Peyer's patch (tissue), 4 donors: Measurements from ENCODE around the gene WDCP. TPM values are rescaled to one million over a fixed set of nuclear protein-coding genes. Genes with fewer than 3 reads are reported as not detected.

Experiments
- DNase-seq, 3 donors: peaks; one replicate each; pipeline ENCODE4 v3.0.0-alpha.2; 2017 to 2019
- H3K27ac ChIP-seq, 4 donors: fragments of 200-600 bp; sonication (generic); one replicate each; pipeline ENCODE4 v1.5.1; 2016 to 2019
- H3K27me3 ChIP-seq, 2 donors: fragments of 200-600 bp; sonication (generic); one replicate each; pipeline ENCODE4 v1.5.1; 2019
- H3K36me3 ChIP-seq, 3 donors: fragments of 200-600 bp; sonication (generic); one replicate each; pipeline ENCODE4 v1.5.1; 2016 to 2019
- H3K4me1 ChIP-seq, 4 donors: fragments of 200-600 bp; sonication (generic); one replicate each; pipeline ENCODE4 v1.5.1; 2016 to 2019
- H3K4me3 ChIP-seq, 4 donors: fragments of 200-600 bp; sonication (generic); 1 replicate in 3 of 4; 2 replicates in 1 of 4; pipeline ENCODE4 v1.5.1; 2016 to 2019; ENCODE audit warnings: mild to moderate bottlenecking in 1 of 4
- H3K9me3 ChIP-seq, 4 donors: fragments of 200-600 bp; sonication (generic); one replicate each; pipeline ENCODE4 v1.5.1; 2016 to 2019; ENCODE audit warnings: mild to moderate bottlenecking in 1 of 4
- CTCF ChIP-seq, 6 experiments: fragments of 450-650 bp in 4 of 6; fragments of 200-600 bp in 2 of 6; sonication (generic) in 1 of 6; IDR thresholded peaks; one replicate each; pipeline ENCODE4 v1.5.1; 2017 to 2019; ENCODE audit warnings: antibody characterized with exemption in 6 of 6, mild to moderate bottlenecking in 3 of 6, moderate library complexity in 1 of 6
- POLR2A ChIP-seq, 2 donors: fragments of 450-650 bp; IDR thresholded peaks; one replicate each; pipeline ENCODE4 v1.5.1; 2017; ENCODE audit warnings: antibody characterized with exemption in 2 of 2, mild to moderate bottlenecking in 2 of 2, moderate library complexity in 2 of 2
- total RNA-seq, 4 donors: library from RNA; depleted of rRNA; stranded (reverse); fragments of >200 nt; gene quantifications; one replicate each; pipeline ENCODE4 v1.1.0, GENCODE V29; 2016

WDCP gene
- total RNA-seq, 4 donors from 2014 or later: 3.3 to 5.8 (median 3.7) TPM

- H3K9me3 ChIP-seq: no peaks in the 10 kb centered on the region
- H3K4me1 ChIP-seq: no peaks in the 10 kb centered on the region
- peaks cover 0 to 9% (median 0%) of the 10 kb centered on the region in 3 donors for H3K36me3 ChIP-seq
- no peak overlapping the region for H3K4me3 ChIP-seq
- DNase-seq: no peak
- H3K27ac ChIP-seq: no peak overlapping the region
- TF ChIP-seq POLR2A (IDR thresholded peaks at IDR 0.05) (no peak), CTCF (IDR thresholded peaks at IDR 0.05) (no peak)
- no peaks in the 10 kb centered on the region for H3K27me3 ChIP-seq
Measured at GRCh38 chr2:24038786-24039499, 8.2 kb downstream of the WDCP start.

DNA sequence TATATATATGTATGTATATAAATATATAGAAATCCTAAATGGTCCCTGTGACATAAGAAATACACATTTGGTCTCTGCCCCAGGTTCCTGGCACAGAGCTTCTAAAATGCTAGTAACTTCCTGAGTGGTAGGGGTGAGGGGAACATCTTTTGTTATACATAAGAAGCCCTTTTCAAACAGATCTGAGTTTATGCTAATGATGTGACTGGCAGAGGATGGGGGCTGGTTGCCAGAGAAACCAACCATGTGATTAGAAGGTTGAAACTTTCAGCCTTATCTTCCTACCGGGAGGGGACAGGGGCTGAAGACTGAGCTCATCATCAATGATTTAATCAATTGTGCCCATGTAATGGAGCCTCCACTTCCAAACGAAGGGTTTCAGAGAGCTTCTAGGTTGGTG is 21.0 kb downstream of the WDCP start:
- Histone ChIP-seq H3K4me3 (no peak overlapping the region), H3K27ac (no peak overlapping the region), H3K27me3 (no peaks in the 10 kb centered on the region), H3K9me3 (no peaks in the 10 kb centered on the region), H3K36me3 (peaks cover 0 to 28% (median 0%) of the 10 kb centered on the region in 3 donors), H3K4me1 (no peaks in the 10 kb centered on the region)
- TF ChIP-seq CTCF (IDR thresholded peaks at IDR 0.05) (no peak), POLR2A (IDR thresholded peaks at IDR 0.05) (no peak)
- no peak for DNase-seq

DNA sequence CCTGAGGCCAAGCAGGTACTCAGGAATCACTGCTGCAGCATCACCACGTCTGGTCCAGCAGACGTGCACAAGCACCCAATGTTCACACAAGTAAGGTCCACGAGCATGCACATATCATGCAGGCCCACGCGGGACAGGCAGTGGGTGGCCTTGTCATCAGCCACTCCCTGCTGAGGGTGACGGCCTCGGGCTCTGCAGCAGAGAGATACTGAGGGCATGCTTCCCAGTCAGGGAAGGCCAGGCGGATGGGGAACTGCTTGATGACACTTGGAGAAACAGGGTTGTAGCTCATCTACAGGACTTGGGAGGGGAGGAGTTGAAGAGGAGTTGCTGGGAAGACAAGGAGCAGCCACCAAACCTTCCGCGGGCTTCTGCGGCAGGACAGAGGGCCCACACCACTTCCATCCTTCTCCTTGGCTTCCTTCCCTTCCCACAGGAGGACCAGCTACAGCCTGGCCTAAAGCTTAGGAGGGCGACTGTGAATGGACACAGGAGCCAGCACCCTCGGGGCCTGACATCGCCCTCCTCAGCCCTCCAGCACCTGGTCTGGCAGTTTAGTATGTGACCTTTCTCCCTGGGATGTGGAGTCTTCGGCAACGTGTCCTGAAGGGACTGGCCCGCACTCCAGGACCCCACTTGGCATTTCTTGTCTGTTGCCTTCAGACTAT is 22.1 kb downstream of the WDCP start:
- DNase-seq: no peak
- Histone ChIP-seq H3K36me3 (peaks cover 0 to 17% (median 0%) of the 10 kb centered on the region in 3 donors), H3K27ac (no peak overlapping the region), H3K27me3 (no peaks in the 10 kb centered on the region), H3K4me1 (no peaks in the 10 kb centered on the region), H3K4me3 (no peak overlapping the region), H3K9me3 (no peaks in the 10 kb centered on the region)
- no peak for TF ChIP-seq CTCF (IDR thresholded peaks at IDR 0.05)
- no peak for TF ChIP-seq POLR2A (IDR thresholded peaks at IDR 0.05)

- peaks cover 0 to 11% (median 0%) of the 10 kb centered on the region in 3 donors for H3K36me3 ChIP-seq
- TF ChIP-seq CTCF (IDR thresholded peaks at IDR 0.05) (no peak), POLR2A (IDR thresholded peaks at IDR 0.05) (no peak)
Measured at GRCh38 chr2:24024018-24024417, 23.2 kb downstream of the WDCP start.

DNA sequence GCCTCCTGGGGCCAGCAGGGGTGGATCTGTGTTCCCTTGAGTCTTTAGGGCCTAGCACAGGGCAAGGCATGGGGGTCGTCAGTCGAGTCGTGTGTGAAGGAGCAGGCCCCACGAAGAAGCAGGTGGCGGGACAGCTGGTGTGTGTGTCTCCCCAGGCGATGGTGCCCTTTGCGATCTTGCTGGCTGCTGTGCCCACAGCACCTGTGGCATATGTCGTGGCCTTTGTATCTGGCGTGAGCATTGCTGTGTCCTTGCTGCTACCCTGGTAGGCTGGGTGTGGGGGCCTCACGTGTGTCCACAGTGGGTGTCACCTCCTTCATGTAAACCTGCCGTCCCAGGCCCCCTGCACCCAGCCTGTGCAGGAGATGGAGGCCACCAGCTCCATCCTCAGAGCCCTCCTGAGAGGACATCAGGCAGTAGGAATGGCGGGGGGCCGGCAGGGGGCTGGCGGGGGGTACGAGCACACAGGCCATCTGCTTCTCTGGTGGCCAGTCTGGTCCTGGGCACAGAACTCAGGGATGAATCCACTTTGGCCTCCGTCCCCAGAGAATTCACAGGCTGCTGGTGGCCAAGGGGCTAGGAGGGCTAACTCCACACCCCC is 24.1 kb downstream of the WDCP start:
- TF ChIP-seq CTCF (IDR thresholded peaks at IDR 0.05) (no peak), POLR2A (IDR thresholded peaks at IDR 0.05) (no peak)
- Histone ChIP-seq H3K27ac (no peak overlapping the region), H3K36me3 (peaks cover 0 to 11% (median 0%) of the 10 kb centered on the region in 3 donors), H3K9me3 (no peaks in the 10 kb centered on the region), H3K4me3 (no peak overlapping the region), H3K4me1 (no peaks in the 10 kb centered on the region), H3K27me3 (no peaks in the 10 kb centered on the region)
- DNase-seq: no peak

More at GRCh38 chr2:24024018-24024417, 23.2 kb downstream of the WDCP start:
- Histone ChIP-seq H3K4me3 (no peak overlapping the region), H3K27ac (no peak overlapping the region), H3K27me3 (no peaks in the 10 kb centered on the region), H3K4me1 (no peaks in the 10 kb centered on the region), H3K9me3 (no peaks in the 10 kb centered on the region)
- DNase-seq: no peak
